B cell (primary cell): Measurements from ENCODE around the gene LDB3.

Experiments used
- CTCF ChIP-seq: fragments of 200-600 bp; IDR thresholded peaks from one replicate; pipeline ENCODE4 v1.8.0; 2022; ENCODE audit warnings: antibody characterized with exemption, mild to moderate bottlenecking
- EZH2 ChIP-seq: IDR thresholded peaks from 2 replicates; pipeline ENCODE4 v1.6.1; 2012; ENCODE audit warnings: borderline replicate concordance, low read depth, mild to moderate bottlenecking, moderate library complexity, low read length; ENCODE audit not compliant: insufficient read depth, poor library complexity, severe bottlenecking

- TF ChIP-seq EZH2 (no peak), CTCF (no peak)
These were observed 18.7 kb upstream of the LDB3 start for GRCh38 chr10:86649471-86650150.
